Activated T-cell treated with anti-CD3 and anti-CD28 coated beads for 48 hours (primary cell): ENCODE results near the gene NT5C2.

Experiments
- DNase-seq: peaks from one replicate; pipeline ENCODE4 v3.0.0-alpha.2; 2020; ENCODE audit warnings: low read depth

Gene NT5C2

DNA sequence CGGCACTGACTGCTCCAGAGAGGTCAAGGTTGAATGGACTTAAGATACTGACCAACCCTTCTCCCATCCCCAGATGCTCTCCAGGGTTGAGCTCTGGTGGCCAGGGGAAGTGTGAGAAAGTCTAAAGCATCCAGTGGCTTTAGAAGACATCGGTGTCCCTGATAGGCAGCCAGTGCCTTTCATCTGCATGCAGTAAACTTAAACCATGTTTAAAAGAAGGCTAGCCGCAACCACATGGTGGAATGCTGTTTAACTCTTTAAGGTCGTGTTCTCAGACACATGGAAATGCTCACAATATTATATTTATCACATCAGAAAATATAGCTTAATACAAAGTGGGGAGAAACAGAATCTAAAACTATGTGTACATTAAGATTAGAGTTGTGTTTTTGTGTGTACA is 138.0 kb downstream of the NT5C2 start:
- no peak for DNase-seq

DNA sequence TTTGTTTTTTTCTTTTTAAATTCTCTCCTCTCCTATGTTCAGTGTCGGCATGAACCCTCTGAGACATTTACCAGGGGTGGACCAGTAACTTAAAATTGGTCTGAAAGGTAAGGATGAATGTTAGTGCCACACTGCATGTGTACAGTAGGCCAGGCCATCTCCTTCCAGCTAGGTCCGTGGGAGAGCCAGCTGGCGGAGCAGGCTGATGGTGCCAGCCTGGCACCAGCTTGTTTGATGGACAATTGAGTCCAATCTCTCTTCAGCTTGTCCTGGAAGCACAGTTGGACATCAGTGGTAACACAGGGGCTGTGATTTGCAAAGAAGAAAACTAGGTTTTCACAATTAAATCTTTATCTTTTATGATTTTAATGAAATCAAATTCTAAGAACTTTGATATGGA is 138.5 kb downstream of the NT5C2 start:
- no peak for DNase-seq

DNA sequence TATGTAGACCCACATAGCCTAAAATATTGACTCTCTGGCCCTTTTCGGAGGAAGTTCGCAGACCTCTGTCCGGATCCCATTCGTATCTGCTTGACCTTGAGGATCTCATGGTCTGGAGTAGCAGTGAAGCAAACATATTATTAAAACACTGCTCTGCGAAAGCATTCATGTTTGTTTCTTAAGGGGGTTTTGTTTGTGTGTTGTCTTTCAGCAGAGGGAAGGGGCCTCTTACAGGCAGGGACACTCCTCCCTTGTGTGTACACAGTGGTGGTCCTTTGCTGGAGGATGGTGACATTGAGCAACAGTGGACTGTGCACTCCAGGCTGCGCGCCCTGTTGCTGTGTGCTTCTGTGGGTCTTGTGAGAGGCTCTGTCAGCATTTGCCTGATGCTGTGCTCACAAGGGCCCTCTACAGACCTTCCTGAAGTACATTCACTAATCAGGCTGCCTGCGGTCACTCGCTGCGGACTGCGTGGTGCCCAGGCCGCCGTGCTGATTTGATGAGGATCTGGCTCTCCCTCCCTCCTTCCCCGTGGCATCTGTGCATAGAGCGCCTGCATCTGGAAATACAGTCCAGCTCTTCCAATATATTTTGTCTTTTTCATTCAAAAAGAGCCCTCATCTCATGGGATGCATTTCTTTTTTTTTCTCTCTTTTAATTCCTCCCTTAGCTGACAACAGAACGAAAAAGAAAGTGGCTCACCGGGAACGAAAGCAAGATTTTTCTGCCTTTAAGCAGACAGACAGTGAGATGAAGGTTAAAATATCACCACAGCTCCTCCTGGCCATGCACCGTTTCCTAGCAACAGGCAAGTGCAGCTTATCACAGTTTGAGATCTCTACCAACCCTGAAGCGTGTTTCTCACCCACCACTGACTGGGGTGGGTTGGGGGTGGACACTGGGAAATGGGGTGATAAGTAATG is 139.2 kb downstream of the NT5C2 start:
- DNase-seq, result peak; percentile 14

DNA sequence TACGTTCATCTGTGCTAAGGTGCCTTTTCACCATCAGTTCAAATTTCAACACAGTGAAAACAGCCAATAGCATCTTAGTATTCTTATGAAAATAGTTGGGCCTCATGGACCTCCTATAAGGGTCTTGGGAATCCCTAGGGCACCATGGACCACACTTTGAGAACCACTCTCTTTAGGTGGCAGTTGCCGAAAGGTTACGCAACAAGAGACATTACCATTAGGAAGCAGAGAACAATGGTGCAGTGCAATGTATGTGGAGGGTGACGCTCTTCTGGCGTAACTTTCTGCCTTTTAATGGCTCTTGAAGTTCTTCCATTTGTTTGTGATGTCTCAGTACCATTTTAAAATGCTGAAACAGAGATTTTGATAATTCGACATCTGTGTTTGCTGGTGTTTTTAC is 143.8 kb downstream of the NT5C2 start:
- no peak for DNase-seq

DNA sequence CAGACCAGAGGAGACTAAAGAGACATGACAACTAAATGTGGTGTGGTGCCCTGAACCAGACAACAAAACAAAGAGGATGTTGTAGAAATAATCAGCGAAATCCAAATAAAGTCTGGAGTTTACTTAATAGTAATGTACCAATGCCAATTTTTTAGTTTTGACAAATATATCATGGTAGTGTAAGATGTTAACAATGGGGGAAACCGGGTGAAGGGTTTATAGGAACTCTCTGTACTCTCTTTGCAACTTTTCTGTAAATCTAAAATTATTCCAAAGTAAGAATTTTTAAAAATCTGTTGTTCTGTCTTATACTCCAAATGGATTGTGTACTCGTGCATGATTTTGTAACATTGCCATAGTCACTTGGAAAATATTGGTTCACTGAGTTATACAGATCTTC is 145.7 kb downstream of the NT5C2 start:
- DNase-seq, result no peak

DNA sequence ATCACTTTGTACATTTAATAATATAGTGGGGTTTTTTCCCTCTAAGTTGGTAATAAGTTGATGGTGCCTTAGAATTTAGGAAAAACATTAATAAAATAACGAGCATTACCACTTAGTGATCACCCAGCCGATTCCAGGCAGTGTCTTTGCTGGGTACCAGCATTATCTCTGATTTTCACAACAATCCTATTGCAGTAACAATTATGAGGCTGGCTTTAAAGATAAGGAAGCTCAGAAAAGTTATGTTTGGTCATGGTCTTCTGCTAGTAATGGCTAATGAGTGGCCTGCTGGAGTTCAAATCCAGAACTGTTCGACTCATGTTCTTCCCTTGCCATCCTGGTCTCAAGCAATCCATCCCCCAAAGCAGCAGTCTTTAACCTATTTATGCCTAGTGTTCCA is 147.1 kb downstream of the NT5C2 start:
- DNase-seq, result no peak

DNA sequence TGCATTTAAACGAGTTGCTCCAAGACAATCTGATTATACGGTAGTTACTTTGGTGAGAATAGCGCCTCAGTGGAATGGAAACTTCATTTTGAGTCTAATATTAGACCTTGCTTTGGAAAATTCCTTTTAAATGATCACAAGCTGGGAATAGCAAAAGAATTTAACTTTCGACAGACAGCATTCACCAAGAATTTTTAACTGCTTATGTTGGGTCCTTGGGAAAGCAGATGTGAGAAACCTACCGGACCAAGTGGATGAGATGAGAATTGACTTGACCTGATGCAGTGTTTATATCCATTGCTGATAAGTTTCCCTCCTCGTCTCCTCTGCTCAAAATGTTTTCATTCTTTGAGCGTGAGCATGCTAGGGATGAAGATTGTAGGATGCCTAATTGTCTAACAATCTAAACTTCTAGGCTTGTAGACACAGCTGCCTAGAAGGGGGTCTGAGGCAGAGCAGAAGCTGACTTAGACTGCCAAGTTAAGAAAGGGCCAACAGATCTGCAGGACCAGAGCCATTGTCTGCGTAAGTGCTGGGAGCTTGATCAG is 148.1 kb downstream of the NT5C2 start:
- DNase-seq, result no peak

DNA sequence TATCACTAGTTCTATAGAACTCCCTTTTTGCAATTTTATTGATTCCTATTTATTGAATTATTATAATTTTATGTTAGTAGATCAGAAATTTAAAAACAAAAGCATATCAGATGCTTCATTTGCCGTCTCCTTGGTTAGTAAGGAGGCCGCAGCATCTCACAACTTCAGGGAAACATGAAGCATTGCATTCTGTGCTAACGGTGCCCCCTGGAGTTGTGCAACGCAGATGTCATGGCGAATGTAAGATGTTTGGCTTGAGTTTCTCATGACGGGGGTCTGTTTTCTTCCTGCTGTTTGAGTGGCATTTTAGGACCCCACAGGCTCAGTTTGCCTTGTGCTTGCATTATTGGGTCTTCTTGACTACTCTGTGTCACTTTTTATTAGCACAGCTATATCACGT is 150.2 kb downstream of the NT5C2 start:
- DNase-seq, result no peak

DNA sequence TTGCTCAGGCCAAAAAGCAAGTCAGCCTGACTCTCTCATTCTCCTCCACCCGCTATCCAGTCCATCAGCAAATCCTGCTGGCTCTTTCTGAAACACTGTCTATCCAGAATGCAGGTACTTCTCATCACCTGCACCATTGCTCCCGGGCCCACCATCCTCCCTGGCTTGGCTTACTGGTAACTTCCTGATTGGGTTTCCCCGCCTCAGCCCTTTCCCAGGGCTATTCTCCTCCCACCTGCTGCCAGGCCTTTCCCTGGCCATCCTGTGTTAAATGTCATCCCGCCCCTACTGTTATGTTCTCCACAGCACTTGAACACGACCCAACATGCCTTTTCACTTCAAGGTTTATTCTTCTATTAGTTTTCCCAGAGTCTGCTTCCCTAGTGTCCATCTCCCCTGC is 150.9 kb downstream of the NT5C2 start:
- DNase-seq, result no peak

DNA sequence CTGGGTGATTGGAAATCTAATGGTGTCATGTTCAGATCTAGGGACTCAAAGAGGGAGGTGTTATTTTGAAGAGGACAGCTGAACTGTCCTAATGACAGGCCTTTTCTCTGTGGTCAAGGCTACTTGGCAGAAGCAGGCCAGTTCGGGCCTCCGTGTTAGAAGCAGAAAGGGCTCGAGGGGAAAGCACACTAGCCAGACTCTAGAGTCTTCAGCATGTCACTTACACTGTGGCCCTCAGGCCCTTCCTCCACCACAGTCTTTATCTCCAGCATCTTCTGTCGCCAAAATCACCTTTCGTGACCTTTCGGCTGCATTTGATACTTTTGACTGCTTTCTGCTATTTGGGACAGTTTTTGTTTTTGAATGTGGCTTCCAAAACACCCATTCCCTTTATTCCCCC is 151.7 kb downstream of the NT5C2 start:
- no peak for DNase-seq

DNA sequence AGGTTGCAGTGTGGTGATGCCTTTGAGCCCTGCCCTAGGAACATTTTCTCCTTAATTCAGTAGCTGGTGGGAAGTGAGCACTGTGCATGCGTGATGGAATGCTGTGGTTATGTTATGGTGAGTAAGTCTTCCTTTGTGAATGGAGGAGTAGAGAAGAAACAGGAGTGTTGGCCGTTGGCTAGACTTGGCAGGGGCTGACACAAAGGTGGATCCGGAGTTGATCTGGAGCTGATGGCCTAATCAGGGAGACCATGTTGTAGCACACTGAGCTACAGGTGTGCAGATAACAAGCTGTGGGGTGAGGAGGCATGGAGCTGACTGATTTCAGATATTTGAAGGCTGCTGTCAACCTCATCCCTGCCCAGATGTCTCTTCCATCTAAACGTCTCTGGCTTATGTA is 152.7 kb downstream of the NT5C2 start:
- no peak for DNase-seq

DNA sequence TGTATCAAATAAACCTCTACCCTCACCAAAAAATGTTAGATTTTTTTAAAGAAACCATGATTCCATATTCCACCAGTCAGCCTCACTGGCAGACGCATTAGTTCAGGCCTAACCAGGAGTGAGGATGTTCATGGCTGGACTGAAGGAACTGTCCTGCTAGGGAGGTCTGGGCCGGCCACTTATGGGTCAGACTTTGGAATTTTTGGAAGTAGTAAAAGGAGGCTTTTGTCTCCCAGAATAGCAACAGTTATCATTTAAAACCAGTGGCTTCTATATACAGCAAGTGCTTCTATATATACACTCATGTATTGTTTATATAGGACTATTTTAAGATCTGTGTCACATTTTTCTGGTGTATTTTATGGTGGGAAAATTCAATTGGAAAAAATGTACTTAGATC is 154.5 kb downstream of the NT5C2 start:
- DNase-seq, result no peak
